SK-N-MC (cell line): ENCODE data around the gene TEX22.
A peak's percentile ranks its signal among the peaks of the same experiment; 100 is the strongest.

Experiments
- DNase-seq: peaks from one replicate; pipeline ENCODE4 v3.0.0-alpha.2; 2011; ENCODE audit warnings: low read depth, low spot score
- H3K27ac ChIP-seq: fragments of 200-600 bp; sonication (generic); 2 replicates; pipeline ENCODE4 v1.5.1; 2016; ENCODE audit warnings: mixed run types
- H3K36me3 ChIP-seq: fragments of 200-600 bp; sonication (generic); 2 replicates; pipeline ENCODE4 v1.6.1; 2017; ENCODE audit warnings: antibody characterized with exemption, low read length, mixed read lengths; ENCODE audit not compliant: insufficient read depth
- H3K4me3 ChIP-seq: fragments of 200-600 bp; sonication (generic); 2 replicates; pipeline ENCODE4 v1.5.1; 2016
- H3K9ac ChIP-seq: fragments of 200-600 bp; sonication (generic); 2 replicates; pipeline ENCODE4 v1.8.0; 2017; ENCODE audit warnings: mixed run types, mixed read lengths; ENCODE audit not compliant: insufficient read length
- H3K9me3 ChIP-seq: fragments of 200-600 bp; sonication (generic); 2 replicates; pipeline ENCODE4 v1.6.1; 2017; ENCODE audit warnings: low read depth, mild to moderate bottlenecking, antibody characterized with exemption, low read length, moderate library complexity, mixed read lengths
- EZH2 ChIP-seq: fragments of 200-600 bp; sonication (generic); IDR thresholded peaks from one replicate; pipeline ENCODE4 v1.6.1; 2017; ENCODE audit warnings: antibody characterized with exemption
- FOXP2 ChIP-seq: optimal IDR thresholded peaks from 2 replicates; pipeline ENCODE3; 2011; ENCODE audit warnings: mild to moderate bottlenecking, moderate library complexity; ENCODE audit not compliant: insufficient read depth; ENCODE audit errors: extremely low read length, control extremely low read depth
- POLR2AphosphoS5 ChIP-seq: IDR thresholded peaks from 2 replicates; pipeline ENCODE4 v1.6.1; 2012; ENCODE audit warnings: mild to moderate bottlenecking, low read depth, low read length, borderline replicate concordance

Gene TEX22, protein sequence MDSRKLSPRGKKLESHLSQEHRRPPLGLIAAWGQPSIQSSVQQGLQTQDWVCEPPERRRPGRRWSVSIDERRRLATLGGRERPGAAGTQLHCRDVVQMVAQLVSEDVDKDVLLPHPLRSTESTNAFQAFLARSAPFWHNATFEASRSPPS

DNA sequence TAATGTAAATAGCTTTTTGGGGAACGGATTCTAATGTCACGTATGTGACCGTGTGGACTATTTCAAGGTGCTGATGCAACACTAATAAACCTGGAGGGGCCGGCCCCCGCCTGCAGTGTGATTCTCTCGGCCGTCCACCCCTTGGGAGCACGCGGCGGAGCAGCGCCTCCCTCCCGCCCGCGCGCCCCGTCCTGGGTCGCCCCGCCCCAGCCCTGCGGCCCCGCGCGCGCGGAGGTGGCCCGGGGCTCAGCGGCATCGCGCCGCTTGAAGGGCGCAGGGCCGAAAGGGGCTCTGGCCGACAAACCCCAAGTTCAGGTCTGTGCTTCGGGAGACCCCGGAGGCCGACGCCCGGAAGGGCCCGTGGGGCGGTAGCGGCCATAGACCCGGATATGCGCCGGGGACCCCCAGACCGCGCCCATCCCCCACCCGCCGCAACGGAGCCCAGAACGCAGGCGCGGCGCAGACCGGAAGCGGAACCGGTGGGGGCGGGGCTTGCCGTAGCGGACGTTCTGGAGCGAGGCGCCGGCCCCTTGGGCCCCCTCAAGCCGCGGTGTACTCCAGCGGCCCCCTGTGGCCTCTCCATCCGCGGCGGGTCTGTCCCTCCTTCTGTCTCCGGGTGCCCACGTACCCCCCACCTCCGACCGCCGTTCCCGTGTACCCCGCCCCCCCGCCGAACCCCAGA is at the start of gene TEX22:
TEX22 (plus strand) TSS at position 495 of the 682 bp plus-strand sequence. CDS start 803 bp downstream, outside the sequence.
- peak within 1 kb of the TSS; percentile 94 for H3K4me3 ChIP-seq
- peak within 1 kb of the TSS; percentile 72 for H3K27ac ChIP-seq
- peaks cover 23% of the 10 kb centered on the region for H3K36me3 ChIP-seq
- no peak for DNase-seq
- TF ChIP-seq POLR2AphosphoS5 (peak; percentile 87), FOXP2 (no peak), EZH2 (no peak)
- H3K9ac ChIP-seq: peak within 1 kb of the TSS; percentile 94
- H3K9me3 ChIP-seq: no peaks in the 10 kb centered on the region

DNA sequence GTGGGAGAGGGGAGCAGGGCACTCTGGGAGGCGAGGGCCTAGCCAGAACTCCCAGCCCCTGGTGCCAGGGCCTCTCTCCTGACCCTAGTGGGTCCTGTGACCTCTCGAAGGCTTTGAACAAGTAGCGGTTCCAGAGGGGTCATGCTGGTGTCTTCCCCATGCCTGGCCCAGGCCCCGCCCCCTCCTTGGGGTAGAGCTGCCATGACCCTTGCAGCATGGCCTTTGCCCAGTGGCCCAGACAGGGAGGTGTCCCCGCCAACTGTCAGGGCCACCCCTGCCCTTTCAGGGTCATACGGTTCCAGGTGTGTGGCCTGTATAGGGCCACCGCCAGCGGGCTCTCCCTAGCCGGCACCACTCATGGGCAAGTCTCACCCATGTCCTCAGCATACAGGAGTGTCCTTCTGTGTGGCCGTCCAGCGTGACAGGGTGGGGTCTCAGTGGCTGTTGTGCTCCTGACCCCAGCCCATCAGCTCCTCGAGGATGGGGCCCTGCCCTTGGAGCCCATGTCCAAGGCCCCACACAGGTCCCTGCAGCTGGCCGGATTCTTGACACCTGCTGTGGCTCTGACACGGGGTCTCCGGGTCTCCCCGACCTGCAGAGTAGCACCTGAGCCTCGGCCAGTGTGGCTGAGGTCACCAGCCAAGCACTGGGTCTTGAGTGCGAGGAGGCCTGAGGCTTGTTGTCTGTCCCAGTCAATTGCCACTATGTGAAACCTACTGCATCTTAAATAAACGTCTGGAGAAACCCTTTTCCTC is 49.2 kb upstream of the TEX22 start:
- TF ChIP-seq POLR2AphosphoS5 (no peak), EZH2 (no peak), FOXP2 (no peak)
- Histone ChIP-seq H3K36me3 (no peaks in the 10 kb centered on the region), H3K27ac (no peak overlapping the region), H3K4me3 (no peak overlapping the region), H3K9ac (no peak overlapping the region), H3K9me3 (no peaks in the 10 kb centered on the region)
- no peak for DNase-seq

- no peaks in the 10 kb centered on the region for H3K36me3 ChIP-seq
- no peak for TF ChIP-seq FOXP2
- TF ChIP-seq POLR2AphosphoS5: no peak
- TF ChIP-seq EZH2: no peak
- DNase-seq: no peak
These were observed 48.3 kb upstream of the TEX22 start for GRCh38 chr14:105349992-105350391.

GRCh38 chr14:105350450-105351244 is 47.7 kb upstream of the TEX22 start:
- Histone ChIP-seq H3K27ac (no peak overlapping the region), H3K9ac (no peak overlapping the region), H3K4me3 (no peak overlapping the region), H3K36me3 (no peaks in the 10 kb centered on the region), H3K9me3 (no peaks in the 10 kb centered on the region)
- DNase-seq: no peak
- TF ChIP-seq POLR2AphosphoS5 (no peak), FOXP2 (no peak), EZH2 (no peak)

More at GRCh38 chr14:105349992-105350391, 48.3 kb upstream of the TEX22 start:
- H3K27ac ChIP-seq: no peak overlapping the region
- H3K4me3 ChIP-seq: no peak overlapping the region
- no peaks in the 10 kb centered on the region for H3K9me3 ChIP-seq
- no peak overlapping the region for H3K9ac ChIP-seq

DNA sequence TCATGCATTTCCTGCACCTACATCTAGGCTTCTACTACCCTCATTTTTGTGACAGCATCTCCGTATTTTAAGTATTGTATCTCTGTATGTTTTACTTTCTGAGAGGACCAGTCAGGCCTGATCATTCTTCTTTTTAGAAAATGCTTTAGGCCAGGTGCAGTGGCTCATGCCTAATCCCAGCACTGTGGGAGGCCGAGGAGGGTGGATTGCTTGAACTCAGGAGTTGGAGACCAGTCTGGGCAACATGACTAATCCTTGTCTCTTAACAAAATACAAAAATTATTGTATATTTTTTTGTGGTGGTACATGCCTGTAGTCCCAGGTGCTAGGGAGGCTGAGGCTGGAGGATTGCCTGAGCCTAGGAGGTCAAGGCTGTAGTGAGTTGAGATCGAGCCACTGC is 46.9 kb upstream of the TEX22 start:
- H3K4me3 ChIP-seq: no peak overlapping the region
- H3K9ac ChIP-seq: no peak overlapping the region
- H3K36me3 ChIP-seq: no peaks in the 10 kb centered on the region
- no peak overlapping the region for H3K27ac ChIP-seq
- no peaks in the 10 kb centered on the region for H3K9me3 ChIP-seq
- TF ChIP-seq FOXP2: no peak
- no peak for TF ChIP-seq POLR2AphosphoS5
- no peak for TF ChIP-seq EZH2
- DNase-seq: no peak

GRCh38 chr14:105351920-105352851 is 46.2 kb upstream of the TEX22 start:
- no peak overlapping the region for H3K27ac ChIP-seq
- H3K9me3 ChIP-seq: no peaks in the 10 kb centered on the region
- no peak overlapping the region for H3K9ac ChIP-seq
- TF ChIP-seq POLR2AphosphoS5 (no peak), FOXP2 (no peak), EZH2 (no peak)
- H3K4me3 ChIP-seq: no peak overlapping the region
- DNase-seq: peak; percentile 66
- no peaks in the 10 kb centered on the region for H3K36me3 ChIP-seq

DNA sequence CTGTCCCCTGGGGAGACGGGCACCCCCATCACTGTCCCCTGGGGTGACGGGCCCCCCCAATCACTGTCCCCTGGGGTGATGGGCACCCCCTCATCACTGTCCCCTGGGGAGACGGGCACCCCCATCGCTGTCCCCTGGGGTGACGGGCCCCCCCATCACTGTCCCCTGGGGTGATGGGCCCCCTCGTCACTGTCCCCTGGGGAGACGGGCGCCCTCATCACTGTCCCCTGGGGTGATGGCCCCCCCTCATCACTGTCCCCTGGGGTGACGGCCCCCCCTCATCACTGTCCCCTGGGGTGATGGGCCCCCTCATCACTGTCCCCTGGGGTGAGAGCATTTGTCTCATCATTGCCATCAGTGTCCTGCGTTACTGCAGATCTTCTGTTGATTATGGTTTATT is 45.2 kb upstream of the TEX22 start:
- no peak for DNase-seq
- Histone ChIP-seq H3K36me3 (no peaks in the 10 kb centered on the region), H3K9ac (no peak overlapping the region), H3K4me3 (no peak overlapping the region), H3K9me3 (no peaks in the 10 kb centered on the region), H3K27ac (no peak overlapping the region)
- TF ChIP-seq EZH2: no peak
